Vagina (tissue), 2 donors: ENCODE data around the gene TMEM62. TPM values are rescaled to one million over a fixed set of nuclear protein-coding genes. Genes with fewer than 3 reads are reported as not detected.
A peak's percentile ranks its signal among the peaks of the same experiment; 100 is the strongest.

ENCODE experiments used
- DNase-seq, 2 donors: peaks; one replicate each; pipeline ENCODE4 v3.0.0-alpha.2; 2017; ENCODE audit errors: extremely low spot score in 2 of 2
- H3K27ac ChIP-seq: fragments of 200-600 bp; sonication (generic); one replicate; pipeline ENCODE4 v1.5.1; 2019
- H3K27me3 ChIP-seq: fragments of 200-600 bp; sonication (generic); one replicate; pipeline ENCODE4 v1.5.1; 2019
- H3K36me3 ChIP-seq, 2 donors: fragments of 200-600 bp; sonication (generic); one replicate each; pipeline ENCODE4 v1.5.1; 2017 to 2019
- H3K4me1 ChIP-seq: fragments of 200-600 bp; sonication (generic); one replicate; pipeline ENCODE4 v1.5.1; 2019
- H3K4me3 ChIP-seq, 2 donors: fragments of 200-600 bp; sonication (generic); 1 replicate in 1 of 2; 2 replicates in 1 of 2; pipeline ENCODE4 v1.5.1; 2016 to 2019
- H3K9me3 ChIP-seq: fragments of 200-600 bp; sonication (generic); one replicate; pipeline ENCODE4 v1.5.1; 2019
- CTCF ChIP-seq, 3 experiments: fragments of 450-650 bp in 2 of 3; fragments of 200-600 bp in 1 of 3; sonication (generic) in 1 of 3; IDR thresholded peaks; one replicate each; pipeline ENCODE4 v1.5.1; 2017 to 2019; ENCODE audit warnings: antibody characterized with exemption in 3 of 3, mild to moderate bottlenecking in 2 of 3, moderate library complexity in 2 of 3
- POLR2A ChIP-seq, 2 donors: fragments of 450-650 bp; IDR thresholded peaks; one replicate each; pipeline ENCODE4 v1.6.1; 2017; ENCODE audit warnings: antibody characterized with exemption in 2 of 2, mild to moderate bottlenecking in 2 of 2, moderate library complexity in 2 of 2
- POLR2AphosphoS5 ChIP-seq, 2 donors: sonication (generic); formaldehyde crosslinking; IDR thresholded peaks; one replicate each; pipeline ENCODE4 v1.9.0; 2017; ENCODE audit warnings: antibody characterized with exemption in 2 of 2, mild to moderate bottlenecking in 2 of 2, low read depth in 1 of 2; ENCODE audit not compliant: insufficient read depth in 1 of 2
- intact Hi-C: fragments of 100-400 bp; cut with DNase I; formaldehyde crosslinking; loops from one replicate; pipeline ENCODE4 v1.15.1; 2023
- total RNA-seq: library from RNA; depleted of rRNA; stranded (reverse); fragments of >200 nt; gene quantifications from one replicate; pipeline ENCODE4 v1.2.3, GENCODE V29; 2016

The TMEM62 gene
- total RNA-seq, 1 donor from 2014 or later = 86.9 TPM

GRCh38 chr15:43128980-43129335, 4.4 kb upstream of the TMEM62 start:
- H3K4me1 ChIP-seq = peaks cover 10% of the 10 kb centered on the region
- no peaks in the 10 kb centered on the region for H3K9me3 ChIP-seq
- intact Hi-C loops = no loop called here
- DNase-seq = no peak
- no peaks in the 10 kb centered on the region for H3K27me3 ChIP-seq
- H3K27ac ChIP-seq = no peak overlapping the region
- H3K36me3 ChIP-seq = no peaks in the 10 kb centered on the region
- no peak for TF ChIP-seq CTCF (IDR thresholded peaks at IDR 0.05)
- no peak for TF ChIP-seq POLR2A (IDR thresholded peaks at IDR 0.05)
- no peak for TF ChIP-seq POLR2AphosphoS5 (IDR thresholded peaks at IDR 0.05; ENCODE audit: insufficient read depth in 1 of 2, low read depth in 1 of 2)
- H3K4me3 ChIP-seq = no peak overlapping the region

- Histone ChIP-seq H3K36me3 (peaks cover 0 to 10% of the 10 kb centered on the region in 2 donors), H3K4me3 (peak overlapping the region; percentile 70 to 84), H3K27me3 (no peaks in the 10 kb centered on the region), H3K27ac (peak overlapping the region; percentile 84), H3K4me1 (peaks cover 23% of the 10 kb centered on the region), H3K9me3 (no peaks in the 10 kb centered on the region)
- TF ChIP-seq CTCF (IDR thresholded peaks at IDR 0.05) = no peak
- TF ChIP-seq POLR2AphosphoS5 (IDR thresholded peaks at IDR 0.05; ENCODE audit: insufficient read depth in 1 of 2, low read depth in 1 of 2) = no peak
- TF ChIP-seq POLR2A (IDR thresholded peaks at IDR 0.05) = no peak
- intact Hi-C loops = no loop called here
- no peak for DNase-seq
Observed at GRCh38 chr15:43132830-43133429, 456 bp upstream of the TMEM62 start.

GRCh38 chr15:43134157-43134635, 810 bp downstream of the TMEM62 start:
- intact Hi-C loops = no loop called here
- Histone ChIP-seq H3K4me1 (peaks cover 23% of the 10 kb centered on the region), H3K9me3 (no peaks in the 10 kb centered on the region), H3K27ac (peak overlapping the region; percentile 84), H3K36me3 (peaks cover 0 to 15% of the 10 kb centered on the region in 2 donors), H3K4me3 (peak overlapping the region; percentile 70 to 84), H3K27me3 (no peaks in the 10 kb centered on the region)
- no peak for DNase-seq
- no peak for TF ChIP-seq CTCF (IDR thresholded peaks at IDR 0.05)
- no peak for TF ChIP-seq POLR2A (IDR thresholded peaks at IDR 0.05)
- TF ChIP-seq POLR2AphosphoS5 (IDR thresholded peaks at IDR 0.05; ENCODE audit: insufficient read depth in 1 of 2, low read depth in 1 of 2) = no peak

GRCh38 chr15:43135351-43135750, 2.0 kb downstream of the TMEM62 start:
- intact Hi-C loops = no loop called here
- no peaks in the 10 kb centered on the region for H3K27me3 ChIP-seq
- DNase-seq = no peak
- peaks cover 23% of the 10 kb centered on the region for H3K4me1 ChIP-seq
- no peaks in the 10 kb centered on the region for H3K9me3 ChIP-seq
- H3K27ac ChIP-seq = no peak overlapping the region
- H3K36me3 ChIP-seq = peaks cover 0 to 26% of the 10 kb centered on the region in 2 donors
- TF ChIP-seq POLR2AphosphoS5 (IDR thresholded peaks at IDR 0.05; ENCODE audit: insufficient read depth in 1 of 2, low read depth in 1 of 2) (no peak), POLR2A (IDR thresholded peaks at IDR 0.05) (no peak), CTCF (IDR thresholded peaks at IDR 0.05) (no peak)
- no peak overlapping the region for H3K4me3 ChIP-seq

- H3K4me1 ChIP-seq = no peaks in the 10 kb centered on the region
- no peak for TF ChIP-seq POLR2AphosphoS5 (IDR thresholded peaks at IDR 0.05; ENCODE audit: insufficient read depth in 1 of 2, low read depth in 1 of 2)
- TF ChIP-seq POLR2A (IDR thresholded peaks at IDR 0.05) = no peak
- DNase-seq = no peak
- intact Hi-C loops = no loop called here
- H3K36me3 ChIP-seq = peaks cover 0 to 26% of the 10 kb centered on the region in 2 donors
- no peak overlapping the region for H3K27ac ChIP-seq
- H3K27me3 ChIP-seq = no peaks in the 10 kb centered on the region
- H3K9me3 ChIP-seq = no peaks in the 10 kb centered on the region
- H3K4me3 ChIP-seq = no peak overlapping the region
Observed at GRCh38 chr15:43143203-43143941, 10.0 kb downstream of the TMEM62 start.
